NCI-H146 treated with DMSO at 0.1 percent for 48 hours (cell line): ENCODE measurements around the gene SRSF2.
A peak's percentile ranks its signal among the peaks of the same experiment; 100 is the strongest.
"Not testable (repeated sequence)": the region's sequence is repeated elsewhere in the genome, so short reads cannot be mapped to it uniquely, and the experiment has no call there.

Source experiments
- DNase-seq: peaks from one replicate; lab custom pipeline; 2025; ENCODE audit not compliant: unreplicated experiment; lab: John Stamatoyannopoulos, UW

SRSF2 gene

DNA sequence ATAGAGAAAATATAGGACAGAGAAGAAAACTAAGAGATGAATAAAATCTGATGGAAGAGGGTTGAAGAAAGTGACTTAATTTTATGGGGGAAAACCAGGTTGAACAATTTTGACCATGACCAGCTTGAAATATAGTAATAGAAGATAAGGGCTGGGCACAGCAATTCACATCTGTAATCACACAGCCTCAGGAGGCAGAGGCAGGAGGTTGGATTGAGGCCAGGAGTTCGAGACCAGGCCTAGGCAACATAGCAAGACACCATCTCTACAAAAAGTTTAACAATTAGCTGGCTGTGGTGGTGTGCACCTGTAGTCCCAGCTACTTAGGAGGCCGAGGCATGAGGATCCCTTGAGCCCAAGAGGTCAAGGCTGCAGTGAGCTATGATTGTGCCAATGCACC, 35.1 kb downstream of the SRSF2 start:
- DNase-seq = no peak

DNA sequence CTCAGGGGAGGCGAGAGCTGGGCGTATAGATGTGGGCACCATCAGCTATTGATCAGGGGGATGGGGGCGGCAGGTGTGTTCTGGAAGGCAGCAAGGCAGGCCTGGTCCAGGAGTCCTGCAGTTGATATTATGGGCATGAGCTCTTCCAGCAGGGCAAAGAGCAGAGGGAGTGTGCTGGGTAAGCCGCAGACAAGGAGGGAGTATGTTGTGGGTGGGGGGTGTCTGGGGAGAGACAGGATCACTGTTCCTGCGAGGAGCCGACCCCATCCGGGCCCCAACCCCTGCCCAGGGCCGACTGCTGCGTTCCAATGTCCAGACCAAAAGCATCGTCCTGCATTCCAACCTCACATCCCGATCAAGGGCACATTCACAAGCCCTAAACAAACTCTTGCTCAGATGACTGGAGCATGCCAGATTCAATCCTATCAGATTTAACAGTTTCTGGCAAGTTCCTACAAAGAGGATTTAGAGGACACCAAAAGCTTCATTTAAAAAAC, 35.6 kb downstream of the SRSF2 start:
- DNase-seq = no peak

DNA sequence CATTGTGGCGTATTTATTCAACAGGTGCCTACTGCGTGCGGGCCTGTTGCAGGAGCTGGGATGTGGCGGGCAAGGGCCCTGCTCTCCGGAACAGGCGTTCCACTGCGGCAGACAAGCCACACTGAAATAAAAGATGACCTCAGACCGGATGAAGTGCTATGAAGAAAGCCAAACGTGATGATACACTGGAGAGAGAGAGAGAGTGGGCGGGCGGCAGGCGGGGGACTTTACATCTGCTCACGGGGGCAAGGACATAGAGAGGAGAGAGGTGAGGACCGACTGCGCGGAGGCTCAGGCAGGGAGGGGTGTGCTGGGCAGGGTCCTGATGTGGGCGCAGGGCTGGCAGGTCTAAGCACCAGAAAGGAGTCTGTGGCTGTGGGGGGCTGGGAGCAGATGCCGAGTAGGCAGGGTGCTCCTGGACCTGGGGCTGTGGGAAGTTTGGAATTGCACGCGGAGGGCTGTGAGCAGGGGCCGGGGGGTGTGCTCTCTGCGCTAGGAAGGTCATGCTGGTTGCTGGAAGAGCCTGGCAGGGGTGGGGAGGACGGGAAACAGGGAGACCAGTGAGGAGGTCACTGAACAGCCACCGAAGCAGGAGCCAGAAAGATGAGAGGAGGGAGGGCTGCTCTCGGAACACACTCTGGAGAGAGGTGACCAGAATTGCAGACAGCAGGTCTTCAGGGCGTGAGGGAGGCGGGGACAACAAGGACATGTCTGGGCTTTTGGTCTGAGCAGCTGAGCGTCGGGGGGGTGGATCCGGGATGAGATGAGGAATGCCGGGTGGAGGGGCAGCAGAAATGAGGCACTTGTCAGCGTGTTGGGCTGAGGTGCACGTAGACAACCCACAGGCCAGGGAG, 36.3 kb downstream of the SRSF2 start:
- DNase-seq = no peak

DNA sequence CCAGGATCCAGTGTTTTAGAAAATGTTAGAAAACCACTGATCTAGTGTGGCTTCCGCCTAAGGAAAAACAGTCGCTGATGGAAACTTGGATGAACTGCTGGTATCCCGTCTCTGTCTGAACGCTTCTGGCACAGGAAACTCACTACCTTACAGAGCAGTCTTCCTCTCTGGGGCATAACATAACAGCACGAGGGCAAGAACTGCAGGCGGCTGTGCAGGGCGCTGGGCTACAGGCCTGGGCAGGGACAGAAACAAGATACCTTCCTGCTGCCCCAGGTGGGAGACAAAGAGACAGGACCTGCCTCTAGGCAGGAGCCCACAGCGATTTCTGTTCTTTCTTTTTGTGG, 36.9 kb downstream of the SRSF2 start:
- no peak for DNase-seq

DNA sequence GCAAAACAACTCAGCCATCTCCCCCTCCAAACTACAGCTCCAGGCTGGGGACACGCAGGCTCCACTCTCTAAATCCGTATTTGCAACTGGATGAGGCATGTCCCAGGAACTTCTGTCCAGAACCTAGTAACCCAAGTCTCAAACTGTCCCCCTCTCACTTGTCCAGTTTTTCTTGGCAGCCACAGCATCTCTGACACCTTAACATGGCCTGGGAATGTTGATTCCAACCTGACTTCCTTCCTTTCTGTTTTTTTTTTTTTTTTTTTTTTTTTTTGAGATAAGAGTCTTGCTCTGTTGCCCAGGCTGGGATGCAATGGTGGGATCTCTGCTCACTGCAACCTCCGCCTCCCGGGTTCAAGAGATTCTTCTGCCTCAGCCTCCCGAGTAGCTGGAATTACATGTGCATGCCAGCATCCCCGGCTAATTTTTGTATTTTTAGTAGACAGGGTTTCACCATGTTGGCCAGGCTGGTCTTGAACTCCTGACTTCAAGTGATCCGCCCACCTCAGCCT, 38.6 kb downstream of the SRSF2 start:
- DNase-seq = not testable (repeated sequence)

DNA sequence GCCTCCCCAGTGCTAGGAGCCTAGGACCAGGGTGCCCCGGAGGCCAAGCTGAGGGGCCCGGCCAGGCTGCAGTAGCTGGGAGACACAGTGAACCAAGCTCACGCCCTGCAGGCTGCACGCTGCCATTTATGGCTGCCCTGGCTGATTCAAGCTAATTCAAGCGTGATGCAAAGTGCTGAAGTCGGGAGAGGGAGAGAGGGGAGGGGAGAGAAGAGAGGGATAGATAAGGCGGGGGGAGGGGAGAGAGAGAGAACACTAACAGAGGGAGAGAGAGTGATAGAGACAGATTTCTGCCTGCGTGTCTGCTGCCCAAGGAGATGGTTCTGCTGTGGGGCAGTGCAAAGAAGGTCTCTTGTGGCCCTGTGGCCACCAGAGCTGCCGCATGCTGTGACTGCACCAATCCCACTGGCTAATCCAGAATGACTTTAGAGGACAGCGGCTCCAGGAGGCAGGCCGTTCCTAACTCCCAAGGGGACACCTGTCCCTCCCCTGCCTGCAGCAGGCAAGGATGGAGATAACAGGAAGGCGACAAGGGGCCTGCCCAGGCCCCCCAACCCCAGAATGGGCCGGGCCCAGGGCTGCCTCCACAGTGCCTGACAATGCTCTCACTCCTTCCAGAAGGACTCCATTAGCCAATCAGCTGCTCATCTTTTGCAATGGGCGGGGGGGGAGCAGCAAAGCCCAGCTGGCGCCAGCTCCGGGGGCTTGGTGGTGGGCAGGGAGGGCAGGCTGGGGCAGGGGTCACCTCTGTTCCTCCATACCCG, 39.2 kb downstream of the SRSF2 start:
- DNase-seq = no peak

DNA sequence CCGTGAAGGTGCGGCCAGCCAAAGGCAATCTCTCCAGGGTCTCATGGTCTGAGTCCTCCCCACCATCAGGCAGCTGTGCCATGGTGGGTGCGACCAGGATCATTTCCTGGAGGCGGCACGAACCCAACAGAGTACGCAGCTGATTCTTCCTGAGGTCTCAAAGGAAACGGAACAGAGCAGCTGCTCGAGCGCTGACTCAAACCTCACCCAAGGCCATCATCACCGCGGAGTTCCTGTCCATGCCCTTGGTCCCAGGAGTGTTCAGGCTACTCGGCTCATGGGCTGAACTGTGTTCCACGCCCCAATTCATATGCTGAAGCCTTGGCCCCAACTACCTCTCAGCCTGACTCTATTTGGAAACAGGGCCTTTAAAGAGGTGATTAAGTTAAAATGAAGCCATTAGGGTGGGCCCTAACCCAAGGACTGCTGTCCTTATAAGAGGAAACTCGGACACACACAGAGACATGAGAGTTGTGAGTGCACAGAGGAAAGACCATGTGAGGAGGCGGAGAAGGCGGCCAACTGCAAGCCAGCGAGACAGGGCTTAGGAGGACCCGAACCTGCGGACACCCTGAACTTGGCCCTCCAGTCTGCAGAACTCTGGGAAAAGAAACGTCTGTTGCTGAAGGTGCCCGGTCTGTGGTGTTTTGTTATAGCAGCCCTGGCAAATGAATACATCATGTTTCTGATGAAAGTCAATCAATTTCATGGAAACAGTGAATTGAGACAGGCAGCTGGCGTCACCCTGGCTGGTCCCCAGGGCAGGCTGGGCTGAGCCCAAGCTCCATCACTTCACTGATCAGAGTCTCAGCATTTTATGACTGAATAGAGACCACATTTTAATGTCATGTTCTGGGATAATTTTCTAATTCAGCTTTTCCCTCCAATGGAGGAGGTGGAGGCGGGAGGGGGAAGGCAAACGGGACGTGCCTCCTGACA, 40.1 kb downstream of the SRSF2 start:
- no peak for DNase-seq

DNA sequence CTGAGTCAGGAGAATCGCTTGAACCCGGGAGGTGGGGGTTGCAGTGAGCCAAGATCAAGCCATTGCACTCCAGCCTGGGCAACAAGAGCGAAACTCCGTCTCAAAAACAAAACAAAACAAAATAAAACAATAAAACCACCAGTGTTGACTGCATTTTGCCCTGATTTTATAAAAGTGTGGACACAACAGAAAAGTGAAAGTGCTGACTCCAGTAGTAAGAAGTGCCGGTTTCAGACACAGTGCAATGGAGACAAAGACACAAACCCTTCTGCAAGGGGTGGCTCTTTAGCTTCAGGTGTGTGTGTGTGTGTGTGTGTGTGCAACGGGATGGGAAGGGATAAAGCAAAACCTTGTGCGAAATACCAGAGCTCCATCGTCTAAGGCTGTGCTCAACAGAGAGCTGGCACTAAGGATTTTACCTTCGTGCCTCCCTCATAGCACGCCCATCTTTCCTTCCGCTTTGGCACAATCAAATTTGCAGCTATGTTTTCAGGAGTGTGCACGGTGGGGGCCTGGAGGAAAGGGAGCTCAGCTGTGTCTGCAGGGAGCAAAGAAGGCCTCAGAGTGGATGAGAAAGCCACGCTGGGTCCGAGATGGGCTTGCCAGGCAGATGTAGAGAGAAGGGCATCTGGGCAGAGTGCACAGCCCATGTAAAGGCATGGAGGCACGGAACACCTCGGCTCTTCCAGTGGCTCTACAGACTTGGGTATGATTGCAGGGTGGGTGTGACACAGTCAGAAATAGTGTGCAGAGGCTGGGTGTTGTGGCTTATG, 41.9 kb downstream of the SRSF2 start:
- DNase-seq = no peak

DNA sequence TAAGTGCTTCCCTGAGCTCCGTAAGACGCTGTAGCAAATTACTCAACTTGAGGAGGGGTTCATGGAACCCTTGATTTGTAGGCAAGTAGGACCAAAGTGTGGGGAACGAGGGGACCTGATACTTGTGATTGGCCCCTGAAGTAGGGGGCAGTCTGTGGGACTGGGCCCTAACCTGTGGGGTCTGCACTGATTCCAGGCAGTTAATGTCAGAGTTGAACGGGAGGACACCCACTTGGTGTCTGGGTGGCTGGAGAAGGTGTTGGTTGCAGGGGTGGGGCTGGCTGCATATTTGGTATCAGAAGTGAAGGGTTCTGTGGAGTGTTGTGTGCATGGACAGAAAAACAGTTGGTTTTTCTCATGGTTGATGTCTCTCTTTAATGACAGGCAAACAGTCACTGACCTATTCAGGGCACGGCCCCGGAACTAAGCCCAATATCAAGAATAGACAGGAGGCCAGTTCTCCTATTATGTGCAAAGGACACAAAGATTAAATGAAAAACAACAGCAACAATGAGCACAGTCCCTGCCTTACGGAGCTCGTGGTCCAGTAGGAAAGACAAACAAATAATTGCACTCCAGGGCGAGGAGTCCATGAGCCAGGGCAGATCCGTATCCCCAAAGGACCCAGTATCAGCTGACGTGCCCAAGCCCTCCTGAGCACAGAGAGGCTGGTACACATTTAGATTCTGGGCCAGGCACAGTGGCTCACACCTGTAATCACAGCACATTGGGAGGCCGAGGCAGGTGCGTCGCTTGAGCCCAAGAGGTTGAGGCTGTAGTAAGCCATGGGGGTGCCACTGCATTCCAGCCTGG, 45.5 kb downstream of the SRSF2 start:
- DNase-seq = peak; percentile 18

DNA sequence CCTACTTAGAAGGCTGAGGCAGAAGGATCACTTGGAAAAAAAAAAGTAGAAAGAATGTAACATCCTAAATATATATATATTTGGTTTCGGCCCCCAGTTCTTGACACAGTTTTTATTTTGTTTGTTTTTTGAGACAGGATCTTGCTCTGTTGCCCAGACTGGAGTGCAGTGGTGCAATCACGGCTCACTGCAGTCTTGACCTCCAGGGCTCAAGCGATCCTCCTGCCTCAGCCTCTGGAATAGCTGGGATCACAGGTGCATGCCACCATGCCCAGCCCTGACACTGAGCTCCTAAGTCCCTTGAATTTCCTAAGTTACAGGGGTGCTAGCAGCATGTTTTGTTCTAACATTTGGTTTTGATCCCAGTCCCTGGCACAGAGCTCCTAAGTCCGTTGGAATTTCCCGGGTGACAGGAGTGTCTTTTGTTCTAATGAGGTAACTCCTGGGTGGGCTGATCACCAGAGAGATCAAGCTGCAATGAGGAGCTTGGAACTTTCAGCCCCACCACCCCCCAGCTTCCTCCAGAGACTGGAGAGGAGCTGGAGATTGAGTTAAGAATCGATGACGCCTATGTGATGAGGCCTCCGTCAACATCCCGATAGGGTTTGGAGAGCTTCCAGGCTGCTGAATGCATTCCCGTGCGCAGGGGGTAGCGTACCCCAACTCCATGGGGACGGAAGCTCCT, 46.4 kb downstream of the SRSF2 start:
- DNase-seq = no peak

DNA sequence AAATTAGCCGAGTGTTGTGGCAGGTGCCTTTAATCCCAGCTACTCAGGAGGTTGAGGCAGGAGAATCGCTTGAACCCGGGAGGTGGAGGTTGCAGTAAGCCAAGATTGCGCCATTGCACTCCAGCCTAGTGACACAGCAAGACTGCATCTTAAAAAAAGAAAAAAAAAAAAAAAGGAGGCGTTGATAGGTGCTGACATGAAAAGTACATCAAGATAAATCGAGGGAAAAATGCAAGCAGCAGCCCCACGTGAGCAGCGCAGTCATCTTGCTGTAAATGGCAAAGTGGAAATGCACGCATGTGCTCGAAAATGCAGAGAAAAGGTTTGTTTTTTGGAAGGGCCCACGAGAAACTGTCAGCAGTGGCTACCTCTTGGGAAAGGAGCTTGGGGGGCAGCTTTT, 47.3 kb downstream of the SRSF2 start:
- DNase-seq = no peak

DNA sequence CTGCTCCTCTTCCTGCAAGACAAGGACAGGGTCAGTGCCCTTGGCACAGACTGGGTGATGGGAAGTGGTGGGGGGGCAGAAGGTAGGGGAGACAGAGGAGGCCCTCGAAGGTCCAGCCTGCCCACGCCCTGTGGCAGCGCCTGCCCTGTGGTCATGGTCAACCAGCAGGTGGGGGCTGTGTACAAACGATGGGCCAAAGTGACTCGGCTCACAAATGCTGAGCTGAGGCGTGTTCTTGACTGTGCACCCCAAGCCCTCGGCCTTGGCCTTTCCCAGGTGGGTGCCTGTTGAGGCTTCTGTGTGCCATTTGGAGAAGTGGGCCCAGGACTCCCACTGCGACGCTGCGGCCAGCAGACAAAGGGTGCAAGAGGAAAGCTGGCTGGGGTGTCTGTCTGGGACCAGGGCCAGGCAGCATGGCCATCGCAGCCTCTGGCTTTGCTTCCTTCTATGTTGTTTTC, 48.9 kb downstream of the SRSF2 start:
- no peak for DNase-seq

DNA sequence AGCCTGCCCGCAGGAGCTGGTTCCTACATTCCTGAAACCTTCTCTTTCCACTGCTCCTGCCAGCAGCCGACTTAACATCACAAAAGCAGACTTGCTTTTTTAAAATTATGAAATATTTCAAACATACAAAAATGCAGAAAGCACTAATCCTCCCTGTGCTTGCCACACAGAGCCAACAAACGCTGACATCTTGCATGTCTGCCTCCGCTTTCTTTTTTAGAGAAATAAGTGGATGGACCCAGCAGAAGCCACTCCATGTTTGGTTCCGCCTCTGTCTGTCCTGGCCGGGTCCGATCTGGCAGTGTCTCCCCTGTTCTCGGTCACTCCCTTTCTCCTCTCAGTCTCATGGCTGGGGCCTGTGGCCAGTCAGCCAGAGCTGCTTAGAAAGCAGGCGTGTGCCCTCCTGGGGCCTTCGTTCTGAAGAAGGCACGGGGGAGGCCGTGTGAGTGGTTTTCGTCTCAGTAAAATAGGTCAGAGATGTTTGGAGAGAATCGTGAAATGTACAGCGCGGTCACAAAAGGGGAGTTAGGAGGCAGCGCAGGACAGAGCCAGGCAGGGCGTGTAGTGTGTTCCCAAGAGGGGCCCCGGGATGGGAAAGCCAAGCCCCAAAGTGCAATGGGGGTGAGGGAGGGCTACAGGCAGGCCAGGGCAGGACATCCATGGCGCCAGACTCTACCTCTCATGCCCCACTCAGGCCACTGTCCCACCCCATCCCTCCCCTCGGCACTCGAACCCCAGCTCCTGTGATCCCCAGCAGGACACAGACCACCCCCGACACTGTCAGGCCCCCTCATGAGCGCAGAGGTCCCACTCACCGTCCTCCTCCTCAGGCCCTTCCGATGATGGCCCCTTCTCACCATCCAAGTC, 49.6 kb downstream of the SRSF2 start:
- no peak for DNase-seq

DNA sequence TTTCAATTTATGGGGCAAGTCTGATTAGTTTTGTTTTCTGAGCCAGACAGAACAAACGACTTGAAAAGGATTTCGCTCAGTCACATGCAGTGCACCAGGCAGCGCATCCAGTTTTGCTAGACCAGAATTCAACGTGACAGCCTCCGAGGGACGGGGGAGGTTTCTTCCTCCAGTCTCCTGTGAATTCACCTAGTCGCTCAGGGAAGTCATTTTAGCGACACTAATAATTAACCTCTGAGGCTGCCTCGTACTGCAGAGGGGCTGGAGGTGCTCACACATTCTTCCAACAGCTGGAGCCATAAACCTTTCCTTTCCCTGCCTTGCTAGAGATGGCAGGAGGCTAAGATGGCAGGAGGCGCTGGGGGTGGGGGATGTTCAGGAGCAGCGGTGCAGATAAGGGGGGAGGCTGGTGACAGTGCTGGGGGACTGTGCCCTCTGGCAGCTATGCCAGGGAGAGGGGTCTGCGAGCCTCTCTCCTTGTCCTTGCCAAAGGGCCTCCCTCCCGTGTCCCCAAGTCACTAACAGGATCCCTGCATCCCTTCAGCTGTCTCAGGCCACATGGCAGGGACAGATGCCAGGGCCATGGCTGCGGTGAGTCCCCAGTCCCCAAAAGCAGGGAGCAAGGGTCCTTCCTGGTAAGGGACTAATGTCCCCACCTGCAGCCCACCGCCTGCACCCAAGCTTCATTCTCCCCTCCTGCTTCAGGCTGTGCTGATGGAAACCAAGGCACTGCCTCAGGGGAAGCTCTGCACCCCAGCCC, 50.4 kb downstream of the SRSF2 start:
- DNase-seq = no peak

DNA sequence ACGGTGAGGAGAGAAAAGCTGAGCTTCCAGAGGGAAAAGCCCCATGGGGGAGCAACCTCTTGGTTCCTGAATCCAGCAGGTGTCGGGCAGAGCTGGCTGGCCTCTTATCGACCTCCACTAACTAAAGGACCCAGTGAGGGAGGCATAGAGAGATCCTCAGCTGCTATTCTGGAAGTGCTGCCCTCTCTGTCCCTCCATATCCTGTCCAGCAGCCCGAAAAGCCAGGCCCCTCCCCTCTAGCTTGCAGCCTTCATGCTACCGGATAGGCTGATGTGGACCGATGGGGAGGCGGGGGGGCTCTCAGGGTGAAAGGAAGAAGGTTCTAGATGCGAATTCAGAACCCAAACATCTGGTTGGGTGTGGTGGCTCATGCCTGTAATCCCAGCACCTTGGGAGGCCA, 51.3 kb downstream of the SRSF2 start:
- no peak for DNase-seq

DNA sequence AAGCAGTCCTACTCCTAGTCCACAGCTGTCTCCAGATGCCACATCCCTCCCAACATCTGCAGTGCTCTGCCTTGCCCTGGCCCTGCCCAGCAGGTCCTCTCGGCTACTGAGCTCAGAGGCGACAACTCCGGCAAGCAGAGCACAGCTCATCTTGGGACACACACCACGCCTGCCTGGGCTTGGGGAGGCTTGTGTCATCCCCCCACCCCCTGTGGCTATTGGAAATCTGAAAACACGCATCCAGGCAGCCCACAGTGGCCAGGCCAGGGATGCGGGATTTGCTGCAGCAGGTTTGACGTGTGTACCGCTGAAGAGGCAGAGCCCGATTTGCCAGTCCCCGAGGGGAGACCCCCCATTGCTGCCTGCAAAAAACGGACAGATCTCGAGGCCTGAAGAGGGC, 51.8 kb downstream of the SRSF2 start:
- no peak for DNase-seq

DNA sequence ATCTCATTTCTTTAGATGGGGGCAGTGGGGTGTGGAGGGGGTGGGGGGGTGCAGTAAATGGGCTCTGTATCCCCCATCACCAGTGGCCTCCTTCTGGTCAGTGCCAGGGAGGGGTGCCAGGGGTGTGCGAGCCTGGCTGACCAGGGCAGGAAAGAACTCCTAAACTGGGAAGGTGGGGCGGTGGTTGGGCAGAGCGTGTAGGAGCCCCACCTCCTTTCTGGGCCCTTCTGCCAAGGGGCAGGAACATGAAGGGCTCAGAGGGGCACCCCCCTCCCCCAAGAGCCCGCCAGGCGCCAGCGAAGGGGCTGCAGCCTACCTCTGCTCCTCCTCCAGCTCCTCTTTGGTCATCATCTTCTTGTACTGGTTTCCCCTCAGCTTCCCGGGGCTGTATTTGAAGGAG, 52.4 kb downstream of the SRSF2 start:
- no peak for DNase-seq
